VCaP (cell line): ENCODE measurements around the gene SNTG2.

Experiments
- H3K27ac ChIP-seq: fragments of 450-650 bp; 2 replicates; pipeline ENCODE4 v1.5.1; 2017
- TF ChIP-seq, protein P1 (sequence below): fragments of 450-650 bp; conservative IDR thresholded peaks from 2 replicates; pipeline ENCODE4 v1.5.1; 2017; ENCODE audit warnings: mild to moderate bottlenecking, moderate library complexity

The SNTG2 gene

DNA sequence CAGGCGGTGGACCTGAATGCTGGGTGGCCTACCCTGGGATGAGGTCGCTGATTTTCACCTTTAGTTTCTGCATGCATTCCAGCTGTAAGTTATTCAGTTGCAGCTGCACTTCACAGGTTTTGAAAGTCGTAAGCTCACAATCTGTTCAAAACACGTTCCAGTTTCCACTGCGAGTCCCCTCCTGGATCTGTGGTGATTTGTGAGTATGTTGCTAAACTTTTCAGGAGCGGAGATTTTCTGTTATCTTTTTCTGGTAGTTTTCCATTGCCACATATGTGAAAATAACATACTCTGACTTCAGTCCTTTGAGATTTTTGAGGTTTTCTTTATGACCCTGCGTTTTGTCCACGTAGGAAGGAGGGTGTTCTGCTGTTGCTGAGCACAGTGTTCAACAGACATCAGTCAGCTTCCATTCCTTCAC, 102.1 kb downstream of the SNTG2 start:
- TF ChIP-seq, protein P1, sequence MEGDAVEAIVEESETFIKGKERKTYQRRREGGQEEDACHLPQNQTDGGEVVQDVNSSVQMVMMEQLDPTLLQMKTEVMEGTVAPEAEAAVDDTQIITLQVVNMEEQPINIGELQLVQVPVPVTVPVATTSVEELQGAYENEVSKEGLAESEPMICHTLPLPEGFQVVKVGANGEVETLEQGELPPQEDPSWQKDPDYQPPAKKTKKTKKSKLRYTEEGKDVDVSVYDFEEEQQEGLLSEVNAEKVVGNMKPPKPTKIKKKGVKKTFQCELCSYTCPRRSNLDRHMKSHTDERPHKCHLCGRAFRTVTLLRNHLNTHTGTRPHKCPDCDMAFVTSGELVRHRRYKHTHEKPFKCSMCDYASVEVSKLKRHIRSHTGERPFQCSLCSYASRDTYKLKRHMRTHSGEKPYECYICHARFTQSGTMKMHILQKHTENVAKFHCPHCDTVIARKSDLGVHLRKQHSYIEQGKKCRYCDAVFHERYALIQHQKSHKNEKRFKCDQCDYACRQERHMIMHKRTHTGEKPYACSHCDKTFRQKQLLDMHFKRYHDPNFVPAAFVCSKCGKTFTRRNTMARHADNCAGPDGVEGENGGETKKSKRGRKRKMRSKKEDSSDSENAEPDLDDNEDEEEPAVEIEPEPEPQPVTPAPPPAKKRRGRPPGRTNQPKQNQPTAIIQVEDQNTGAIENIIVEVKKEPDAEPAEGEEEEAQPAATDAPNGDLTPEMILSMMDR, result no peak
- no peak overlapping the region for H3K27ac ChIP-seq

DNA sequence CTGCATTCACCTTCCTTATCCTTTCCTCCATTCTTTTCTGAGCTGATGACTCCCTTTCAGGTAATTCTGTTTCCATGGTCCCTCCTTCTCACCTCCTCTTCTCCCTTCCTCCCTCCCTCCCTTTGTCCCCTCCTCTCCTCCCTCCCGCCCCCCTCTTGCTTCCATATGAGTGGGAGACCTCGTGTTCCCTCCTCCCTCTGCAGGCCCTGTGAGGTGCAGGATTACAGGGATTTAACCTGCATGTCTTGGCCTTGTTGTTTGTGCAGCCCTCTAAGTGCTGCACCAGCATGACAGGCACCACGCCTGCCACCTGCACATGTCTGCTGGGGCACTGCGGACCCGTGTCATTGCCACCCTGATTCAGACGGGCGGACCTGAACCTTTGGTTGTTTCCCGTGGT, 103.1 kb downstream of the SNTG2 start:
- no peak overlapping the region for H3K27ac ChIP-seq
- TF ChIP-seq, protein P1, result no peak

DNA sequence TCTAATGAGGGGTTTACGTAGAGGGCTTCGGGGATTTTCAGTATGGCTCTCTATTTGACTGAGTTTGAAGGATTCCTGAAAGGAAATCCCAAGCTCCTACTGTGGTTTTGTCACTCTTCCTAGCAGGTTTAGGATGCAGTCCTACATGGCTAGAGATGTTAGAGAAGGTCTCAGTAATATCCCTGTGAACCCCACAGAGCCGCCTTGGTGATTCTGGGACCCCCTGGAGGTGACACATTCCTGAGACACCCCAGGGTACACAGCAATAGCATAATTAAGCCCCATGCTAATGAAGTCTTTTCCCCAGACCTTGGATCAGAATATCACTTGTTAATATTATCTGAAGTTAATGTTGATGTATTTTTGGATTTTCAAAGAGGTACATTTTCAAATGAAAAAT, 103.8 kb downstream of the SNTG2 start:
- TF ChIP-seq, protein P1, result no peak
- no peak overlapping the region for H3K27ac ChIP-seq

DNA sequence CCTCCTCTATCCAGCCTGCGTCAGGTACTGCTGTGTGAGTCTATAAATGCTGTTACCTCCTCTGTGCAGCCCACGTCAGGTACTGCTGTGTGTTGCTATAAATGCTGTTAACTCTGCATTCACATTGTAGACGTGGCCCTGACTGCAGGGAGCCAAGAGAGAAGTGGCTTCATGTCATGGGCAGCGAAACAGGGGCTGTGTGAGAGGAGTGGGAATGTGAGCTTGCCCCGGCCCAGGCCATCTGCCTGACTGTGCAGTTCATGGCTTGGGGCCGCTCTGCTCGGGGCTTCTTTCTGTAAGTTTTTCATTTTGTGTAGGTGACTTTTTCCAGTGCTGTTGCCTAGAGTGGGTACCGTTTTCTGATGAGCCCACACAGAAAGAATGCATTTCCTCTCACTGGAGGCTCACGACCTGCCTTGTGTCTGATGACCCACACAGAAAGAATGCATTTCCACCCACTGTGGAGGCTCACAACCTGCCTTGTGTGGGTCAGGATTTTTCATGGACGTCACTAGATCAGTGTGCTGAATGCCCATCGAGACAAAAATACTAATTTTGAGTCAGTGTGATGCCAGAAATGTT, 104.5 kb downstream of the SNTG2 start:
- TF ChIP-seq, protein P1, result no peak
- no peak overlapping the region for H3K27ac ChIP-seq

DNA sequence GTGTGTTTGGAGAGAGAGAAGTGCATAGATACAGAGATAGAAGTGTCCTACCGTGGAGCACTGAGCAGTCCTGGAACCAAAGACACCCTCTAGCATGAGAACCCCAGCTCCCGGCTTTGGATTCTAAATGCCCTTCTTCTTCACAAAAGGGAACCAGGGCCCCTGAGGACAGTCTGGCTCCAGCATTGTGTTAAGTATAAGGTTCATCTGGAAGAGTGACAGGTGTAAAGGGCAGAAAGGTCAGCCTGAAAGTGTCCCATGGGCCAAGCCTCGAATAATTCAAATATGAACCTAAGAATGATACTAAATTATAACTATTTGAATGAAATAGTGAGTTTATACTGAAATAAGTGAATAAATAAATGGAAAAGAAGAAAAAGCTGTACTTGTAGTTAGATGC, 109.7 kb downstream of the SNTG2 start:
- TF ChIP-seq, protein P1, result no peak
- no peak overlapping the region for H3K27ac ChIP-seq

DNA sequence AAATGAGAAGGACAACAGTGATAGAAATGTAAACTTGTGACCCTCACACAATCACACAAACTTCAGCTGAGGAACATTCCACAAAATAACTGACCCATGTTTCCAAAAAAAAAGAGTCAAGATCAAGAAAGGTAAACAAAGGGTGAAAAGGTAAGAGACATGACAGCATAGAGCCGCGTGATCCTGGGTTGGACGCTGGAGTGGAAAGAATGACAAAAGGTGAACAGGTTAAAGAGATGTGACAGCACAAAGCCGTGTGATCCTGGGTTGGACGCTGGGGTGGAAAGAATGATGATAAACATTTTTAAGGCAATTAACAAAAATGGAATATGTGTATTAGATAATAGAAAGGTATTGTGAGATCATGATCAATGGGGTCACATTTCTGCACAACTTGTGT, 110.3 kb downstream of the SNTG2 start:
- H3K27ac ChIP-seq, result no peak overlapping the region; the same call in 1 of the 2 replicates
- TF ChIP-seq, protein P1, result no peak

DNA sequence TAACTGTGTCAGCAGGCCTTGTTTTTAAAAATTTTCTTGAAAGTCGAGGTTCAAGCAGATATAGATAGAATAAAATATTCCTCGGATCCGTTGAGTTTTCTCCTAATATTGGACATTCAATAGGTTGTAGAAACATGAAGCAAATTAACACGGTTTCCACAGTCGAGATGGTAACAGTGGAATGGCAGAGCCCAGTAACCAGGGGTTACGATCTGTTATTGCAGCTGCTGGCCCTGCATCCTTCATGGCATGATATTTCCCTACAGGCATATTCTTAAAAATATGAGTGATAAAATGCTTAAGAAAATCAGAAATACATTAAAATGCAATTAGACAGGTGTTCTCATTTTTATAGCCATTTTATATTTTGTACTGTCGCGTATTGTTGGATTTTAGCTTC, 117.6 kb downstream of the SNTG2 start:
- TF ChIP-seq, protein P1, result no peak
- H3K27ac ChIP-seq, result no peak overlapping the region
